ENCODE results near the gene FTO.
"Not testable (repeated sequence)": the region's sequence is repeated elsewhere in the genome, so short reads cannot be mapped to it uniquely, and the experiment has no call there.

Gene FTO

GRCh38 chr16:53836680-53837079, 132.7 kb downstream of the FTO start:
- no peak for DNase-seq (ENCODE audit: low read depth)
- TF ChIP-seq, protein P1, sequence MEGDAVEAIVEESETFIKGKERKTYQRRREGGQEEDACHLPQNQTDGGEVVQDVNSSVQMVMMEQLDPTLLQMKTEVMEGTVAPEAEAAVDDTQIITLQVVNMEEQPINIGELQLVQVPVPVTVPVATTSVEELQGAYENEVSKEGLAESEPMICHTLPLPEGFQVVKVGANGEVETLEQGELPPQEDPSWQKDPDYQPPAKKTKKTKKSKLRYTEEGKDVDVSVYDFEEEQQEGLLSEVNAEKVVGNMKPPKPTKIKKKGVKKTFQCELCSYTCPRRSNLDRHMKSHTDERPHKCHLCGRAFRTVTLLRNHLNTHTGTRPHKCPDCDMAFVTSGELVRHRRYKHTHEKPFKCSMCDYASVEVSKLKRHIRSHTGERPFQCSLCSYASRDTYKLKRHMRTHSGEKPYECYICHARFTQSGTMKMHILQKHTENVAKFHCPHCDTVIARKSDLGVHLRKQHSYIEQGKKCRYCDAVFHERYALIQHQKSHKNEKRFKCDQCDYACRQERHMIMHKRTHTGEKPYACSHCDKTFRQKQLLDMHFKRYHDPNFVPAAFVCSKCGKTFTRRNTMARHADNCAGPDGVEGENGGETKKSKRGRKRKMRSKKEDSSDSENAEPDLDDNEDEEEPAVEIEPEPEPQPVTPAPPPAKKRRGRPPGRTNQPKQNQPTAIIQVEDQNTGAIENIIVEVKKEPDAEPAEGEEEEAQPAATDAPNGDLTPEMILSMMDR (IDR thresholded peaks at IDR 0.05; ENCODE audit: insufficient read depth, low read depth, low read length, missing control alignments) = no peak
- H3K4me3 ChIP-seq (ENCODE audit: low read depth, low read length) = no peak overlapping the region

DNA sequence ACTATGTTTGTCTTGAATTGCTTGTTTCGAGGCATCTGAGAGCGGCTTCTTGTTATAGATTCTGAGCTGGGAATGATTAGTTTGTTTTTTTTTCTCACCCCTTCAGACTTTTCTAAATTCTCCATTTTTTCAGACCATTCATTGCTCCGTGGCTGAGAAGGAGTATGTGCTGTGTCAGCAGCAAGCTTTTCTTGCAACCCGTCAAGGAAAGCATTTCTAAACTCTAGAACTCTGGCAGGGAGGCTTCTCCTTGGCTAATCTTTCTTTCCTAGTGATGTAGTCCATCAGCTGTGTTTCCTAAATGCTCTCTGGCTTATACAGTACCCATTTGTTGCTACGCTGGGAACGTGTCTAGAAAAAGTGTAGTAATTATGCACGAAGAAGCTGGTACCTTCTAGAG, 133.5 kb downstream of the FTO start:
- TF ChIP-seq, protein P1 (IDR thresholded peaks at IDR 0.05; ENCODE audit: insufficient read depth, low read depth, low read length, missing control alignments) = no peak
- H3K4me3 ChIP-seq (ENCODE audit: low read depth, low read length) = no peak overlapping the region

DNA sequence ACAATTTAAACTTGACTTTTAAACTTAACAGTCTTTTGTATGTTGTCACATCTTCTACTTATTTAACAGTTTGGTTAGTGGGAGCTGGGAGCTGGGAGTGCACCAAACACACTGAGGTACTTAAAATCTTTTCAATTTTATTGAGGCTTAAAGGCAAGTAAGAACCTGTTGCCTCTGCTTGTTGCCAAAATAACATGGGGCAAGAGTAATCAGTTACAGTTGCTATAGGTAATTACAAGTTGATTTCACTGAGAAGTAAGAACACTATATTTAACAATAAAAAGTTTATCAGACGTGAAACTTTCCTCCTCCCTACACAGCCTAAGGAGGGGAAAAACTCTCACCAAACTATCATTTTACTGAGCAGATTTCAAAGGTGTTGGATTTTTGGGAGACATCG, 135.2 kb downstream of the FTO start:
- no peak for DNase-seq (ENCODE audit: low read depth)
- TF ChIP-seq, protein P1 (IDR thresholded peaks at IDR 0.05; ENCODE audit: insufficient read depth, low read depth, low read length, missing control alignments) = no peak
- no peak overlapping the region for H3K4me3 ChIP-seq (ENCODE audit: low read depth, low read length)

More for the DNA sequence above, 133.5 kb downstream of the FTO start:
- no peak for DNase-seq (ENCODE audit: low read depth)

DNA sequence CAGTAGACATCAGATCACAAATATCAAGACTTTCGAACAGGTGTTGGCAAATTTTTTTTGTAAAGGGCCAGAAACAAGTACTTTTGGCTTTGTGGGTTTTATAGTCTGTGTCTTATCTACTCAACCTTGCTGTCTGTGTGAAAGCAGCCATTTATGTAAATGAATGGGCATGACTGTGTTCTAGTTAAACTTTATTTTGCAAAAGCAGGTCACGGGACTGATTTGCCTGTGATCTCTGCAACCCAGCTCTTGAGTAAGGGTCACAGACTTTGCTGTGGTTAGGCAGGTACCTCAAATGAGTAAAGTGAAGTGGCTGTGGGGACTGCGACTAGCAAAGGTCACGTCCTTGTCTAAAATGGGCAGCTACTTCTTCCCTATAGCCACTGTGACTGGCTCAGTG, 136.5 kb downstream of the FTO start:
- no peak overlapping the region for H3K4me3 ChIP-seq (ENCODE audit: low read depth, low read length)
- TF ChIP-seq, protein P1 (IDR thresholded peaks at IDR 0.05; ENCODE audit: insufficient read depth, low read depth, low read length, missing control alignments) = no peak
- DNase-seq (ENCODE audit: low read depth) = no peak

DNA sequence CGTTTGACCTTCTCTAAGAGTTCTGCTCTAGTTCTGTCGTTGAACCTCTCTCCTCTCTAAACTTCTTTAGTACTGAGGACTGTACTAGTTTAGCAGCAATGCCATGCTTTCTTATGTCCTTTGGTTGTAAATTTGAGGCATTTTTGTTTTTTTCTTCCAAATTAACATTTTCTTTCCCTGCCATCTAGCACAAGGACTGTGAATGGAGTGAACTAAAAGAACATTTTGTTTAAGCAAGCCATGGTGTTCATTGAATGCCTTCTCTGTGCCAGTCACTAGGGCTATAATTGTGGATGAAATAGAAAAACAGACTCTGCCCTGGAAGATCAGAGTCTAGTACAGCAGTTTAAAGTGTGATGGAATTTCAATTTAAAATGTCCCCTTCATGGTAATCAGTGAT, 137.9 kb downstream of the FTO start:
- no peak for DNase-seq (ENCODE audit: low read depth)
- H3K4me3 ChIP-seq (ENCODE audit: low read depth, low read length) = no peak overlapping the region
- TF ChIP-seq, protein P1 (IDR thresholded peaks at IDR 0.05; ENCODE audit: insufficient read depth, low read depth, low read length, missing control alignments) = no peak

GRCh38 chr16:53843084-53843483, 139.1 kb downstream of the FTO start:
- DNase-seq (ENCODE audit: low read depth) = no peak
- TF ChIP-seq, protein P1 (IDR thresholded peaks at IDR 0.05; ENCODE audit: insufficient read depth, low read depth, low read length, missing control alignments) = no peak
- H3K4me3 ChIP-seq (ENCODE audit: low read depth, low read length) = no peak overlapping the region

DNA sequence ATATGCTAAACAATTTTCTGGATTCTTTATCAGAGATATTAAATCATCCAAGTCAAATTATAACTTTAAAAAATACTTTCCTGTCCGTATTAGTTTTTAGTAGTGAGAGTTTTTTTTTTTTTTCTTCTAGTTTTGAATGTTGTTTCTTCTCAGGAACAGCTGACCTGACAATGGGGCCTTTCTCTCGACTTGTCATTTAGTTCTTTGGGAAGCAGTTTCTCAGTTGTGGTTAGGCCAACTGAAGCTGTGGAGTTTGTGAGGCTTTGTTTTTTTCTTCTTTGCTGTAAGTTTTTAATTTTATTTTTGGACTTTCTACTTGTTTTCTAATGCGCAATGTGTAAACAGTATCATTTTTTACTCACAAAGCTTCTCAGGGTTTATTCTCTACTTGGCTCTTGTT, 140.8 kb downstream of the FTO start:
- DNase-seq (ENCODE audit: low read depth) = no peak

GRCh38 chr16:53846549-53846948, 142.6 kb downstream of the FTO start:
- H3K4me3 ChIP-seq (ENCODE audit: low read depth, low read length); DNase-seq (ENCODE audit: low read depth): not testable (repeated sequence)

More for the DNA sequence above, 140.8 kb downstream of the FTO start:
- H3K4me3 ChIP-seq (ENCODE audit: low read depth, low read length) = no peak overlapping the region
- TF ChIP-seq, protein P1 (IDR thresholded peaks at IDR 0.05; ENCODE audit: insufficient read depth, low read depth, low read length, missing control alignments) = no peak

All from GM12865 (cell line).